Esophagus (tissue), 2 donors: ENCODE data around the gene TEX54. TPM values are rescaled to one million over a fixed set of nuclear protein-coding genes. Genes with fewer than 3 reads are reported as not detected.
A peak's percentile ranks its signal among the peaks of the same experiment; 100 is the strongest.

ENCODE experiments used
- H3K27ac ChIP-seq, 2 donors: one replicate each; pipeline ENCODE4 v1.5.1; 2013; ENCODE audit warnings: low read depth in 2 of 2, mild to moderate bottlenecking in 2 of 2, inconsistent platforms in 1 of 2, low read length in 1 of 2, moderate library complexity in 1 of 2
- H3K27me3 ChIP-seq, 2 donors: one replicate each; pipeline ENCODE4 v1.6.1; 2013; ENCODE audit warnings: low read length in 2 of 2, control low read depth in 1 of 2, mild to moderate bottlenecking in 1 of 2; ENCODE audit not compliant: insufficient read depth in 2 of 2, control insufficient read depth in 1 of 2
- H3K36me3 ChIP-seq, 2 donors: one replicate each; pipeline ENCODE4 v1.6.1; 2013; ENCODE audit warnings: low read length in 1 of 2; ENCODE audit not compliant: control insufficient read depth in 2 of 2, insufficient read depth in 2 of 2
- H3K4me1 ChIP-seq, 2 donors: one replicate each; pipeline ENCODE4 v1.6.1; 2013; ENCODE audit warnings: low read length in 1 of 2; ENCODE audit not compliant: control insufficient read depth in 2 of 2, insufficient read depth in 2 of 2
- H3K4me3 ChIP-seq, 2 donors: one replicate each; pipeline ENCODE4 v1.5.1; 2013; ENCODE audit warnings: low read length in 2 of 2, mild to moderate bottlenecking in 2 of 2, low read depth in 1 of 2, moderate library complexity in 1 of 2
- H3K9me3 ChIP-seq, 2 donors: one replicate each; pipeline ENCODE4 v1.6.1; 2013; ENCODE audit warnings: mild to moderate bottlenecking in 2 of 2, low read depth in 1 of 2, low read length in 1 of 2, moderate library complexity in 1 of 2; ENCODE audit not compliant: control insufficient read depth in 2 of 2, insufficient read depth in 1 of 2
- WGBS, 2 donors: extraction: QIAGEN DNeasy Blood & Tissue Kit; methylation state at CpG; one replicate each; pipeline ENCODE4 v1.1.7; 2013; 5-methylcytosine and 5-hydroxymethylcytosine counted together
- polyA plus RNA-seq, 2 donors: library from polyadenylated mRNA; stranded (reverse); fragments of 200-250 nt; gene quantifications; one replicate each; pipeline ENCODE4 v1.2.3, GENCODE V29; 2013
- donor health status: healthy with polysubstance abuse.
- donor health status: Bipolar disorder and iron deficiency.

TEX54 gene
- polyA plus RNA-seq, 2 donors = not detected

GRCh38 chr11:62806611-62807121, 26.0 kb downstream of the TEX54 start:
- H3K27ac ChIP-seq = peak overlapping the region; percentile 83 to 92
- H3K4me3 ChIP-seq = no peak overlapping the region
- peaks cover 0 to 9% of the 10 kb centered on the region in 2 donors for H3K4me1 ChIP-seq
- 45 to 60% methylated on average over 5 of the region's 5 CpGs for WGBS, 2 donors
- H3K9me3 ChIP-seq = no peaks in the 10 kb centered on the region
- H3K27me3 ChIP-seq = no peaks in the 10 kb centered on the region
- peaks cover 4% of the 10 kb centered on the region in 2 donors for H3K36me3 ChIP-seq

GRCh38 chr11:62805961-62806441, 26.6 kb downstream of the TEX54 start:
- Histone ChIP-seq H3K36me3 (peaks cover 6 to 11% of the 10 kb centered on the region in 2 donors), H3K4me1 (peaks cover 0 to 9% of the 10 kb centered on the region in 2 donors), H3K9me3 (no peaks in the 10 kb centered on the region), H3K27ac (peak overlapping the region; percentile 92 to 94), H3K27me3 (no peaks in the 10 kb centered on the region), H3K4me3 (peak overlapping the region; percentile 80 to 91)
- 18 to 21% methylated on average over 12 of the region's 12 CpGs for WGBS, 2 donors

GRCh38 chr11:62805076-62805892, 27.4 kb downstream of the TEX54 start, which contains the start of gene NXF1:
Gene NXF1, minus strand, starts transcription at chr11:62805440. Its CDS starts 84 bp downstream, at chr11:62805356.
- Histone ChIP-seq H3K9me3 (no peaks in the 10 kb centered on the region), H3K4me3 (peak within 1 kb of the TSS; percentile 80 to 91), H3K36me3 (peaks cover 7 to 15% of the 10 kb centered on the region in 2 donors), H3K4me1 (peaks cover 0 to 9% of the 10 kb centered on the region in 2 donors), H3K27ac (peak within 1 kb of the TSS; percentile 92 to 95), H3K27me3 (no peaks in the 10 kb centered on the region)
- 0 to 1% methylated on average over 74 to 77 of the region's 77 CpGs for WGBS, 2 donors

- H3K4me1 ChIP-seq = peaks cover 0 to 9% of the 10 kb centered on the region in 2 donors
- no peaks in the 10 kb centered on the region for H3K9me3 ChIP-seq
- 2 to 3% methylated on average over 14 of the region's 14 CpGs for WGBS, 2 donors
- H3K27ac ChIP-seq = peak overlapping the region; percentile 84 to 95
- H3K27me3 ChIP-seq = no peaks in the 10 kb centered on the region
- peaks cover 14 to 23% of the 10 kb centered on the region in 2 donors for H3K36me3 ChIP-seq
- peak overlapping the region; percentile 80 to 91 for H3K4me3 ChIP-seq
These were observed 28.1 kb downstream of the TEX54 start for GRCh38 chr11:62804310-62805075.

GRCh38 chr11:62801071-62801470, 31.6 kb downstream of the TEX54 start:
- H3K9me3 ChIP-seq = no peaks in the 10 kb centered on the region
- no peak overlapping the region for H3K4me3 ChIP-seq
- WGBS, 2 donors = 81% methylated on average over 4 of the region's 4 CpGs
- peaks cover 24 to 40% of the 10 kb centered on the region in 2 donors for H3K36me3 ChIP-seq
- peaks cover 0 to 2% of the 10 kb centered on the region in 2 donors for H3K4me1 ChIP-seq
- no peaks in the 10 kb centered on the region for H3K27me3 ChIP-seq
- H3K27ac ChIP-seq = no peak overlapping the region

- H3K9me3 ChIP-seq = no peaks in the 10 kb centered on the region
- peaks cover 31 to 52% of the 10 kb centered on the region in 2 donors for H3K36me3 ChIP-seq
- no peak overlapping the region for H3K27ac ChIP-seq
- H3K4me3 ChIP-seq = no peak overlapping the region
- WGBS, 2 donors = 92 to 95% methylated on average over 10 of the region's 10 CpGs
- H3K4me1 ChIP-seq = no peaks in the 10 kb centered on the region
- no peaks in the 10 kb centered on the region for H3K27me3 ChIP-seq
These were observed 33.2 kb downstream of the TEX54 start for GRCh38 chr11:62799486-62799885.

GRCh38 chr11:62796281-62796680, 36.4 kb downstream of the TEX54 start:
- peaks cover 25 to 53% of the 10 kb centered on the region in 2 donors for H3K36me3 ChIP-seq
- H3K27ac ChIP-seq = no peak overlapping the region
- no peaks in the 10 kb centered on the region for H3K9me3 ChIP-seq
- no peak overlapping the region for H3K4me3 ChIP-seq
- no peaks in the 10 kb centered on the region for H3K27me3 ChIP-seq
- H3K4me1 ChIP-seq = peaks cover 5 to 8% of the 10 kb centered on the region in 2 donors
- 90 to 93% methylated on average over 7 of the region's 7 CpGs for WGBS, 2 donors

GRCh38 chr11:62794201-62794775, 38.4 kb downstream of the TEX54 start:
- no peak overlapping the region for H3K4me3 ChIP-seq
- no peaks in the 10 kb centered on the region for H3K9me3 ChIP-seq
- no peak overlapping the region for H3K27ac ChIP-seq
- peaks cover 5 to 9% of the 10 kb centered on the region in 2 donors for H3K4me1 ChIP-seq
- H3K27me3 ChIP-seq = no peaks in the 10 kb centered on the region
- 91% methylated on average over 8 of the region's 8 CpGs for WGBS, 2 donors
- H3K36me3 ChIP-seq = peaks cover 15 to 41% of the 10 kb centered on the region in 2 donors

- Histone ChIP-seq H3K27me3 (no peaks in the 10 kb centered on the region), H3K9me3 (no peaks in the 10 kb centered on the region), H3K36me3 (peaks cover 11 to 35% of the 10 kb centered on the region in 2 donors), H3K4me1 (peaks cover 5 to 9% of the 10 kb centered on the region in 2 donors), H3K27ac (peak overlapping the region; percentile 83 to 96), H3K4me3 (peak overlapping the region; percentile 8 to 99)
- WGBS, 2 donors = 24% methylated on average over 11 of the region's 11 CpGs
These were observed 40.5 kb downstream of the TEX54 start for GRCh38 chr11:62792202-62792575.
